GM19238 (cell line): Measurements from ENCODE around the gene POT1.
"Not testable (repeated sequence)": the region's sequence is repeated elsewhere in the genome, so short reads cannot be mapped to it uniquely, and the experiment has no call there.

ENCODE experiments used
- DNase-seq: peaks from one replicate; pipeline ENCODE4 v3.0.0; 2011; ENCODE audit warnings: low spot score; ENCODE audit not compliant: insufficient read length

Gene POT1

GRCh38 chr7:124929467-124930172, at the start of gene POT1:
Gene POT1 (minus strand): TSS chr7:124929825. CDS start chr7:124897173, 32,652 bp downstream.
- peak; percentile 72 for DNase-seq

- DNase-seq, result not testable (repeated sequence)
Observed at GRCh38 chr7:124975131-124975530, 45.5 kb upstream of the POT1 start.

- no peak for DNase-seq
Observed at GRCh38 chr7:124965553-124965952, 35.9 kb upstream of the POT1 start.

GRCh38 chr7:124959676-124960075, 30.1 kb upstream of the POT1 start:
- no peak for DNase-seq

- not testable (repeated sequence) for DNase-seq
Observed at GRCh38 chr7:124957952-124958351, 28.3 kb upstream of the POT1 start.

GRCh38 chr7:124956160-124956559, 26.5 kb upstream of the POT1 start:
- no peak for DNase-seq

- no peak for DNase-seq
Observed at GRCh38 chr7:124954790-124955189, 25.2 kb upstream of the POT1 start.

- no peak for DNase-seq
Observed at GRCh38 chr7:124945680-124946079, 16.1 kb upstream of the POT1 start.

- no peak for DNase-seq
Observed at GRCh38 chr7:124943472-124943871, 13.8 kb upstream of the POT1 start.

- no peak for DNase-seq
Observed at GRCh38 chr7:124942399-124942798, 12.8 kb upstream of the POT1 start.

GRCh38 chr7:124940306-124940705, 10.7 kb upstream of the POT1 start:
- no peak for DNase-seq

GRCh38 chr7:124938128-124938527, 8.5 kb upstream of the POT1 start:
- DNase-seq, result no peak

GRCh38 chr7:124937076-124937475, 7.5 kb upstream of the POT1 start:
- DNase-seq, result no peak

- no peak for DNase-seq
Observed at GRCh38 chr7:124934841-124935240, 5.2 kb upstream of the POT1 start.

- DNase-seq, result no peak
Observed at GRCh38 chr7:124930655-124931597, 1.3 kb upstream of the POT1 start.

- no peak for DNase-seq
Observed at GRCh38 chr7:124930173-124930623, 573 bp upstream of the POT1 start.

- DNase-seq, result no peak
Observed at GRCh38 chr7:124924906-124925305, 4.7 kb downstream of the POT1 start.

- no peak for DNase-seq
Observed at GRCh38 chr7:124922200-124922599, 7.4 kb downstream of the POT1 start.

- DNase-seq, result no peak
Observed at GRCh38 chr7:124919841-124920240, 9.8 kb downstream of the POT1 start.

GRCh38 chr7:124918662-124919061, 11.0 kb downstream of the POT1 start:
- no peak for DNase-seq

GRCh38 chr7:124915242-124915641, 14.4 kb downstream of the POT1 start:
- DNase-seq, result no peak

- no peak for DNase-seq
Observed at GRCh38 chr7:124914298-124914697, 15.3 kb downstream of the POT1 start.
